Measurements from ENCODE around the gene APOA5. TPM values are rescaled to one million over a fixed set of nuclear protein-coding genes. Genes with fewer than 3 reads are reported as not detected.

Gene APOA5
- total RNA-seq, 2 donors from 2014 or later = not detected

GRCh38 chr11:116833816-116834534, 42.3 kb upstream of the APOA5 start:
- DNase-seq (ENCODE audit: low spot score) (no peak), ATAC-seq (ENCODE audit: insufficient number of reproducible peaks, low FRiP score, low read depth) (no peak)
- H3K4me3 ChIP-seq = no peak overlapping the region
- H3K9me3 ChIP-seq = no peaks in the 10 kb centered on the region
- H3K4me1 ChIP-seq (ENCODE audit: control insufficient read depth in 1 of 2, low read depth in 2 of 2) = peaks cover 10 to 17% of the 10 kb centered on the region in 2 donors
- no peak overlapping the region for H3K27ac ChIP-seq
- H3K36me3 ChIP-seq = no peaks in the 10 kb centered on the region
- H3K27me3 ChIP-seq (replicated peaks; ENCODE audit: insufficient read depth) = no peaks in the 10 kb centered on the region
- TF ChIP-seq, protein P1, sequence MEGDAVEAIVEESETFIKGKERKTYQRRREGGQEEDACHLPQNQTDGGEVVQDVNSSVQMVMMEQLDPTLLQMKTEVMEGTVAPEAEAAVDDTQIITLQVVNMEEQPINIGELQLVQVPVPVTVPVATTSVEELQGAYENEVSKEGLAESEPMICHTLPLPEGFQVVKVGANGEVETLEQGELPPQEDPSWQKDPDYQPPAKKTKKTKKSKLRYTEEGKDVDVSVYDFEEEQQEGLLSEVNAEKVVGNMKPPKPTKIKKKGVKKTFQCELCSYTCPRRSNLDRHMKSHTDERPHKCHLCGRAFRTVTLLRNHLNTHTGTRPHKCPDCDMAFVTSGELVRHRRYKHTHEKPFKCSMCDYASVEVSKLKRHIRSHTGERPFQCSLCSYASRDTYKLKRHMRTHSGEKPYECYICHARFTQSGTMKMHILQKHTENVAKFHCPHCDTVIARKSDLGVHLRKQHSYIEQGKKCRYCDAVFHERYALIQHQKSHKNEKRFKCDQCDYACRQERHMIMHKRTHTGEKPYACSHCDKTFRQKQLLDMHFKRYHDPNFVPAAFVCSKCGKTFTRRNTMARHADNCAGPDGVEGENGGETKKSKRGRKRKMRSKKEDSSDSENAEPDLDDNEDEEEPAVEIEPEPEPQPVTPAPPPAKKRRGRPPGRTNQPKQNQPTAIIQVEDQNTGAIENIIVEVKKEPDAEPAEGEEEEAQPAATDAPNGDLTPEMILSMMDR (IDR thresholded peaks at IDR 0.05) = no peak

GRCh38 chr11:116833491-116833815, 41.8 kb upstream of the APOA5 start:
- ATAC-seq (ENCODE audit: insufficient number of reproducible peaks, low FRiP score, low read depth) = no peak
- no peak for DNase-seq (ENCODE audit: low spot score)
- Histone ChIP-seq H3K4me3 (no peak overlapping the region), H3K27me3 (replicated peaks; ENCODE audit: insufficient read depth) (no peaks in the 10 kb centered on the region), H3K27ac (no peak overlapping the region), H3K36me3 (no peaks in the 10 kb centered on the region), H3K4me1 (ENCODE audit: control insufficient read depth in 1 of 2, low read depth in 2 of 2) (peaks cover 10 to 17% of the 10 kb centered on the region in 2 donors), H3K9me3 (no peaks in the 10 kb centered on the region)
- TF ChIP-seq, protein P1 (IDR thresholded peaks at IDR 0.05) = no peak

DNA sequence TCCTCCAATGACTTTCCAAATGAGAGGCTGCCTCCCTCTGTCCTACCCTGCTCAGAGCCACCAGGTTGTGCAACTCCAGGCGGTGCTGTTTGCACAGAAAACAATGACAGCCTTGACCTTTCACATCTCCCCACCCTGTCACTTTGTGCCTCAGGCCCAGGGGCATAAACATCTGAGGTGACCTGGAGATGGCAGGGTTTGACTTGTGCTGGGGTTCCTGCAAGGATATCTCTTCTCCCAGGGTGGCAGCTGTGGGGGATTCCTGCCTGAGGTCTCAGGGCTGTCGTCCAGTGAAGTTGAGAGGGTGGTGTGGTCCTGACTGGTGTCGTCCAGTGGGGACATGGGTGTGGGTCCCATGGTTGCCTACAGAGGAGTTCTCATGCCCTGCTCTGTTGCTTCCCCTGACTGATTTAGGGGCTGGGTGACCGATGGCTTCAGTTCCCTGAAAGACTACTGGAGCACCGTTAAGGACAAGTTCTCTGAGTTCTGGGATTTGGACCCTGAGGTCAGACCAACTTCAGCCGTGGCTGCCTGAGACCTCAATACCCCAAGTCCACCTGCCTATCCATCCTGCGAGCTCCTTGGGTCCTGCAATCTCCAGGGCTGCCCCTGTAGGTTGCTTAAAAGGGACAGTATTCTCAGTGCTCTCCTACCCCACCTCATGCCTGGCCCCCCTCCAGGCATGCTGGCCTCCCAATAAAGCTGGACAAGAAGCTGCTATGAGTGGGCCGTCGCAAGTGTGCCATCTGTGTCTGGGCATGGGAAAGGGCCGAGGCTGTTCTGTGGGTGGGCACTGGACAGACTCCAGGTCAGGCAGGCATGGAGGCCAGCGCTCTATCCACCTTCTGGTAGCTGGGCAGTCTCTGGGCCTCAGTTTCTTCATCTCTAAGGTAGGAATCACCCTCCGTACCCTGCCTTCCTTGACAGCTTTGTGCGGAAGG, 40.9 kb upstream of the APOA5 start:
- H3K4me3 ChIP-seq = no peak overlapping the region
- H3K27ac ChIP-seq = no peak overlapping the region
- DNase-seq (ENCODE audit: low spot score) (no peak), ATAC-seq (ENCODE audit: insufficient number of reproducible peaks, low FRiP score, low read depth) (no peak)
- no peaks in the 10 kb centered on the region for H3K27me3 ChIP-seq (replicated peaks; ENCODE audit: insufficient read depth)
- TF ChIP-seq, protein P1 (IDR thresholded peaks at IDR 0.05) = no peak
- no peaks in the 10 kb centered on the region for H3K36me3 ChIP-seq
- H3K9me3 ChIP-seq = no peaks in the 10 kb centered on the region
- H3K4me1 ChIP-seq (ENCODE audit: control insufficient read depth in 1 of 2, low read depth in 2 of 2) = peaks cover 10 to 17% of the 10 kb centered on the region in 2 donors

GRCh38 chr11:116831790-116832349, 40.2 kb upstream of the APOA5 start:
- no peak for DNase-seq (ENCODE audit: low spot score)
- Histone ChIP-seq H3K27me3 (replicated peaks; ENCODE audit: insufficient read depth) (no peaks in the 10 kb centered on the region), H3K9me3 (no peaks in the 10 kb centered on the region), H3K4me1 (ENCODE audit: control insufficient read depth in 1 of 2, low read depth in 2 of 2) (peaks cover 10 to 17% of the 10 kb centered on the region in 2 donors), H3K27ac (no peak overlapping the region), H3K36me3 (no peaks in the 10 kb centered on the region), H3K4me3 (no peak overlapping the region)
- no peak for ATAC-seq (ENCODE audit: insufficient number of reproducible peaks, low FRiP score, low read depth)
- TF ChIP-seq, protein P1 (IDR thresholded peaks at IDR 0.05) = no peak

Measured in thoracic aorta (tissue), 2 donors.